ENCODE measurements around the gene KLHDC4. TPM values are rescaled to one million over a fixed set of nuclear protein-coding genes. Genes with fewer than 3 reads are reported as not detected.
A peak's percentile ranks its signal among the peaks of the same experiment; 100 is the strongest.

The KLHDC4 gene
- total and polyA plus RNA-seq, 9 of the 15 experiments (the other 6 are each of a cell fraction or from before 2014, with no cell fraction given), result 1.3 to 68.1 (median 32.8) TPM

- TF ChIP-seq FOXP1 (CRISPR knock-in tag; IDR thresholded peaks at IDR 0.05) (no peak), ZBTB17 (CRISPR knock-in tag; IDR thresholded peaks at IDR 0.05) (no peak), MLX (CRISPR knock-in tag; conservative IDR thresholded peaks at IDR 0.05) (no peak), ELF4 (CRISPR knock-in tag; IDR thresholded peaks at IDR 0.05) (no peak), SRSF1 (IDR thresholded peaks at IDR 0.05; ENCODE audit: low read depth, low read length) (0 out of 2 replicates have a peak, but pooled peaks have one; percentile 35), MCM2 (IDR thresholded peaks at IDR 0.05; ENCODE audit: low read depth) (no peak), ZFX (CRISPR knock-in tag; IDR thresholded peaks at IDR 0.05) (peak; percentile 94), BRCA1 (IDR thresholded peaks at IDR 0.05) (no peak), BRCA1 (CRISPR knock-in tag; IDR thresholded peaks at IDR 0.05) (no peak), EGR1 (conservative IDR thresholded peaks at IDR 0.05) (no peak), DDX20 (tag; IDR thresholded peaks at IDR 0.05; ENCODE audit: low read depth) (no peak), KDM1A (IDR thresholded peaks at IDR 0.05) (no peak), RBM17 (IDR thresholded peaks at IDR 0.05; ENCODE audit: borderline replicate concordance, low read depth, low read length) (no peak), RBM39 (optimal IDR thresholded peaks at IDR 0.05; ENCODE audit: low read depth, low read length) (no peak), SIX5 (IDR thresholded peaks at IDR 0.05; ENCODE audit: borderline replicate concordance in 1 of 2, insufficient read depth in 1 of 2, low read depth in 1 of 2, low read length in 2 of 2) (peak; percentile 25 to 26; a peak in 1 of 4 replicates), RFX7 (CRISPR knock-in tag; IDR thresholded peaks at IDR 0.05) (no peak), ILF3 (IDR thresholded peaks at IDR 0.05; ENCODE audit: borderline replicate concordance) (no peak), BMI1 (IDR thresholded peaks at IDR 0.05; ENCODE audit: low read length) (no peak), MXI1 (IDR thresholded peaks at IDR 0.05; ENCODE audit: low read depth, low read length) (peak; percentile 82), CHCHD3 (CRISPR knock-in tag; IDR thresholded peaks at IDR 0.05) (no peak), MITF (IDR thresholded peaks at IDR 0.05) (no peak), RNF2 (IDR thresholded peaks at IDR 0.05) (peak; percentile 66; the same call in 1 of the 2 replicates), SPI1 (IDR thresholded peaks at IDR 0.05; ENCODE audit: borderline replicate concordance, low read depth, low read length) (no peak), ATF3 (IDR thresholded peaks at IDR 0.05) (no peak), ATF3 (CRISPR knock-in tag; conservative IDR thresholded peaks at IDR 0.05) (no peak; the same call in 1 of the 2 replicates), L3MBTL2 (IDR thresholded peaks at IDR 0.05) (no peak; the same call in none of the 2 replicates)
- TF ChIP-seq, protein P1, sequence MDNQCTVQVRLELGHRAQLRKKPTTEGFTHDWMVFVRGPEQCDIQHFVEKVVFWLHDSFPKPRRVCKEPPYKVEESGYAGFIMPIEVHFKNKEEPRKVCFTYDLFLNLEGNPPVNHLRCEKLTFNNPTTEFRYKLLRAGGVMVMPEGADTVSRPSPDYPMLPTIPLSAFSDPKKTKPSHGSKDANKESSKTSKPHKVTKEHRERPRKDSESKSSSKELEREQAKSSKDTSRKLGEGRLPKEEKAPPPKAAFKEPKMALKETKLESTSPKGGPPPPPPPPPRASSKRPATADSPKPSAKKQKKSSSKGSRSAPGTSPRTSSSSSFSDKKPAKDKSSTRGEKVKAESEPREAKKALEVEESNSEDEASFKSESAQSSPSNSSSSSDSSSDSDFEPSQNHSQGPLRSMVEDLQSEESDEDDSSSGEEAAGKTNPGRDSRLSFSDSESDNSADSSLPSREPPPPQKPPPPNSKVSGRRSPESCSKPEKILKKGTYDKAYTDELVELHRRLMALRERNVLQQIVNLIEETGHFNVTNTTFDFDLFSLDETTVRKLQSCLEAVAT (IDR thresholded peaks at IDR 0.05), result peak in 1 of 2 experiments; percentile 30; a peak in 2 of 4 replicates
Measured at GRCh38 chr16:87765776-87766484, at the start of gene KLHDC4 (continued).
